ENCODE measurements around the gene C9orf72. TPM values are rescaled to one million over a fixed set of nuclear protein-coding genes. Genes with fewer than 3 reads are reported as not detected.

The C9orf72 gene
- total RNA-seq, 1 donor from 2014 or later, result 53.0 TPM

GRCh38 chr9:27540502-27540901 is 32.8 kb downstream of the C9orf72 start:
- DNase-seq (ENCODE audit: low spot score in 2 of 2) (no peak), FAIRE-seq (no peak)

DNA sequence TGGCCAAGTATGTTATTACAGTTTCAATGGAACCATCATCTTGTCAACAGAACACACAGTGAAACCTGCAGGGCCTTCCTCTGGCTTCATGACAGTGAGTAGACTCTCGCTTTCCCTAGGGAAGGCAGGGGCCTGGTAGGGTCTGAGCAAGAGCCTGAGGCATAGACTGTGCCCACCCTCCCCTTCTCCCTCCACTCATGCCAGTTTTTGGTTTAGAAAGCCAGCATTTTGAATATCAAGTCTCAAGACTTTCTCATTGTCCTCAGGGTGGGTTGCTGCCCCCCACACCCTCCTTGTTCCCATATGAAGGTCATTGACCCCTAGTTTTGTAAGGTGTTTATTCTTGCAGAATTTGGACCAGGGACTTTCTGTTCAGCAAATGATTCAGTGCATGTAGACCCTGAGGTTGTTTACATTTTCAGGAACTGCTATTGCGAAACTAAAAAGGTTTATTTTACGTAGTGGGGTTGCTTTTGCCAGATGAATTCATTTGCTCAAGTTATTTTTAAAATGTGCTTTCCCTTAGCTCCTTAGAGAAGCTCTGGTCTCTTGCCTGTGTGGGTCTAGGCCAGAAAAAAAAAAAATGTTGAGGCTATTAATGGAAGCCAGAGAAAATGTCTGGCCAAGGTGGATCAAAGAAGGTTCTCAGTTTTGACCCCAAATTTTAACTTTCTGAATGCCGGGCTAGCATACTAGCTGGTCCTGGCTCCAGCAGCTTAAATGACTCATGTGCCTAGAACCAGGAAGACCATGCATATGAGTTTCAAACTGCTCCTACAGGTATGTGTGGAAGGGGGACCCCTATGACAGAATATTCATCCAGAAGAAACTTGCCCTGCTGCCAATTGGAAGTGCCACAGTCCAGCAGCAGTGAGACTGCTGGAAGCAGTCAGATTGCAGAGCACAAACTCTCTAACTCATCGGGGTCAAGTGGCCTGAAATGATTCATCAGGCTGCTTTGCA is 33.5 kb downstream of the C9orf72 start:
- FAIRE-seq, result no peak

GRCh38 chr9:27538647-27539046 is 34.6 kb downstream of the C9orf72 start:
- no peak for FAIRE-seq
- no peak for DNase-seq (ENCODE audit: low spot score in 2 of 2)

More for the DNA sequence above, 33.5 kb downstream of the C9orf72 start:
- DNase-seq (ENCODE audit: low spot score in 2 of 2), result no peak

DNA sequence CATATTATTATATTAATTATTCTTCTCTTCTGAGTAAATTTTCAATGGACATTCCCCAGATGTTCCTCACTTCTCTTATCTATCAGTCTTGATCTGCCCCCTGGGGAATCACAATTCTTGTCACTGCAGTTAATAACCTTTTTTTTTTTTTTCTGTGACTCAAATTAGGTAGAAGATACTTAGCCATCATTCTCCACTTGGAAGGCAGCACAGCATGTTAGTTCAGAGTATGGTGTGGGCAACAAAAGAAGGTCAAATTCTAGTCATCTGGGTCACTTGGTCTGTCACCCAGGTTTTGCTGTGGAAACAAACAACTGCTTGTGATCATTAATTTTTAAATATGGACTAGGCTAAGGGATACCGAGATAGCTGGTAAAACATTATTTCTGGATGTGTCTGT is 35.5 kb downstream of the C9orf72 start:
- FAIRE-seq (no peak), DNase-seq (ENCODE audit: low spot score in 2 of 2) (no peak)

GRCh38 chr9:27537027-27537435 is 36.2 kb downstream of the C9orf72 start:
- no peak for DNase-seq (ENCODE audit: low spot score in 2 of 2)

DNA sequence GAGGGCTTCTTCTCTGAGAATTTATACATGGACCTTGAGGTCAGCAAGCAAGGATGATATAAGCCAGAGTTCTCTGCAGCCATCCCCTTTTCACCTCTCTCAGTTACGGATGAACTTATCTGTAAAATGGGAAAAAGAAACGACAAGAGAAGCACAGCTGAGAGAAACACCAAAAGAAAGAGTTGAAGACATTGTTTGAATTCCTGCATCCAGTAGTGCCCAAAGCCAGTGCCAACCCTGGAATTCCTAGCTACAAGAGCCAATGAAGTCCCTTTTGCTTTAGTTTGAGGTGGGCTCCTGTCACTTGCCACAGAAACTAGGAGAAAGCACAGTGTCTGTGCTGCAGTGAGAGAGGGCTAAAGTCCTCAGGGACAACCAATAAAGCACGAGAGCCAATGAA is 37.1 kb downstream of the C9orf72 start:
- FAIRE-seq, result no peak
- DNase-seq (ENCODE audit: low spot score in 2 of 2), result no peak

More at GRCh38 chr9:27537027-27537435, 36.2 kb downstream of the C9orf72 start:
- no peak for FAIRE-seq

GRCh38 chr9:27535701-27536118 is 37.6 kb downstream of the C9orf72 start:
- DNase-seq (ENCODE audit: low spot score in 2 of 2), result no peak
- FAIRE-seq, result no peak

DNA sequence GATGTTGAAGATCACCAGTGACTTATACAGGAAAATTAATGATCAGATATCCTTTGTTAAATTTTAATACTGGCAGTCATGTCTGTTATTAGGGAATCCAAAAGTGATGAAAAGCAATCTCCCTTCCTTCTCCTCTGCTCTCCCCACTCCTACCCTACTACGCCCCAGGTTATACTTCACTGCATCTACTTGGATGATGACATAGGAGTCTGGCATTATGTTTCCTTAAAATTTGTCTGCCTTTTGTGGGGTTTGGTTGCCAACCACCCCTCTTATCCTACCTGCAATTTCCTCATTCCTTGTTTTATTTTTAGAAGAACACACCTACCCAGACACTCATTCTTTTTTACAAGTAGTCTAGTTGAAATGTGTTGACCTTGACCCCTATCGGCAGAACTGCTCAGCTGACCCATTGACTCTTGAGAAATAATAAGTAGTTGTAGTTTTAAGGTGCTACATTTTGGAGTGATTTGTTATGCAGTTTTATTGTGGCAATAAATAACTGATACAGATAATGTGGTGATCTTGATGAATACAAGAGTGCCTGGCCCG is 38.5 kb downstream of the C9orf72 start:
- DNase-seq (ENCODE audit: low spot score in 2 of 2), result no peak
- no peak for FAIRE-seq

GRCh38 chr9:27534131-27534530 is 39.1 kb downstream of the C9orf72 start:
- FAIRE-seq (no peak), DNase-seq (ENCODE audit: low spot score in 2 of 2) (no peak)

GRCh38 chr9:27533311-27533710 is 40.0 kb downstream of the C9orf72 start:
- DNase-seq (ENCODE audit: low spot score in 2 of 2), result no peak

DNA sequence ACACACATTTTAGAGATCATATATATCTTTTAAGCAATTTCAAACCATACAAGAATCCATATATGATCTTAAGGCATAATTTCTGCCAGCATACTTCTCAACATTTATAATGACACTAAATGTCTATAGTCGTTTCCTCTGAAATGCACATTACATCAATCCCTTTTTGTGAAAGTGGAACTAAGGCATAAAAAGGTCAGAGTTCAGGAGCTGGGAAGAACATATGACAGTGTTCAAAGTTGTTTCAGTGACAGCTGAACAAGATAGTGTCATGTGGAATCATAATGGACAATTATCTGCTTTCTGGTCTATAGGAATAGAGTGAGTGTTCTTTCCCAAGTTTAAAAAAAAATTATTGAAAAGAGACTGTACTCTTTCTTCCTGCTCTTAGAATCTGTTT is 41.2 kb downstream of the C9orf72 start:
- DNase-seq (ENCODE audit: low spot score in 2 of 2), result no peak
- peak; percentile 69 for FAIRE-seq

More at GRCh38 chr9:27533311-27533710, 40.0 kb downstream of the C9orf72 start:
- no peak for FAIRE-seq

GRCh38 chr9:27530915-27531755 is 42.1 kb downstream of the C9orf72 start:
- no peak for DNase-seq (ENCODE audit: low spot score in 2 of 2)

GRCh38 chr9:27529316-27530278 is 43.7 kb downstream of the C9orf72 start, which contains the start of gene MOB3B:
MOB3B (minus strand) TSS chr9:27529814; CDS start chr9:27455550, 74,264 bp downstream.
- FAIRE-seq, result no peak
- DNase-seq (ENCODE audit: low spot score in 2 of 2), result peak; percentile 78 to 79

More at GRCh38 chr9:27530915-27531755, 42.1 kb downstream of the C9orf72 start:
- no peak for FAIRE-seq

DNA sequence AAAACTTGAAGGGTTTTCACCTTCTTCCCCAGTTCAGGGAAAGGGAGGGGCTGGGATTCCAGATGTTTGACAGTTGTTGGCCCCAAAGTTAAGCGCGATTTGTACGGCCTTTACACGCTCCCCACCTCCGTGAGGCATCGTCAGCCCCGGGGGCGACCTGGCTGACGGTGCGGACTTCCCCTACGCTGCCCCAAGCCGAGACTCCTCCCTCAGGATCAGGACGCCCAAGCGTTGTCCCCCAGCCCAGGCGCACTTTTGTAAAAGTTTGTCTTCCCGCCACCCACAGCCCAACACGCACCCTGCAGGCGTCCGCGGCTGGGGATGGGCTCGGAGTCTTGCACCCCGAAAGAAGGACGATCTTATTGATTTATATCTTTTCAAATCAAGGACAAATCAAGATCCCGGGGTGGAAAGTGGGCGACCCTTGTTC is 44.4 kb downstream of the C9orf72 start:
- no peak for FAIRE-seq
- peak; percentile 57 to 59 for DNase-seq (ENCODE audit: low spot score in 2 of 2)

- DNase-seq (ENCODE audit: low spot score in 2 of 2), result peak; percentile 57 to 59
- FAIRE-seq, result no peak
Observed at GRCh38 chr9:27528076-27528885, 45.0 kb downstream of the C9orf72 start.

- DNase-seq (ENCODE audit: low spot score in 2 of 2) (no peak), FAIRE-seq (no peak)
Observed at GRCh38 chr9:27527702-27528075, 45.6 kb downstream of the C9orf72 start.

GRCh38 chr9:27524236-27524635 is 49.0 kb downstream of the C9orf72 start, which contains the start of gene IFNK:
IFNK (plus strand) TSS chr9:27524290; CDS start chr9:27524337, 47 bp downstream.
- no peak for FAIRE-seq
- no peak for DNase-seq (ENCODE audit: low spot score in 2 of 2)

GRCh38 chr9:27523141-27523540 is 50.1 kb downstream of the C9orf72 start:
- no peak for DNase-seq (ENCODE audit: low spot score in 2 of 2)
- no peak for FAIRE-seq

Measured in frontal cortex (tissue), 4 donors.